Stimulated activated CD8-positive, alpha-beta memory T cell treated with anti-CD3 and anti-CD28 coated beads, Interleukin-2, amount 100 ng/mL, for 48 hours (primary cell): Measurements from ENCODE around the gene IQGAP3.
"Not testable (repeated sequence)": the region's sequence is repeated elsewhere in the genome, so short reads cannot be mapped to it uniquely, and the experiment has no call there.

Experiments used
- DNase-seq, 2 donors: peaks; one replicate each; pipeline ENCODE4 v3.0.0-alpha.2; 2020; ENCODE audit warnings: low read depth in 2 of 2

IQGAP3 gene

GRCh38 chr1:156574039-156574633 lies 1.8 kb upstream of the IQGAP3 start:
- DNase-seq = no peak

GRCh38 chr1:156572663-156573018 lies 276 bp upstream of the IQGAP3 start:
- no peak for DNase-seq

- DNase-seq = no peak
Measured at GRCh38 chr1:156571261-156571852, 1.0 kb downstream of the IQGAP3 start.

- DNase-seq = no peak
Measured at GRCh38 chr1:156566436-156566835, 5.9 kb downstream of the IQGAP3 start.

- no peak for DNase-seq
Measured at GRCh38 chr1:156565519-156565918, 6.8 kb downstream of the IQGAP3 start.

- no peak for DNase-seq
Measured at GRCh38 chr1:156560585-156561163, 11.7 kb downstream of the IQGAP3 start.

- no peak for DNase-seq
Measured at GRCh38 chr1:156559797-156560385, 12.5 kb downstream of the IQGAP3 start.

GRCh38 chr1:156559086-156559796 lies 13.1 kb downstream of the IQGAP3 start:
- DNase-seq = no peak

GRCh38 chr1:156556354-156556753 lies 16.0 kb downstream of the IQGAP3 start:
- no peak for DNase-seq

- DNase-seq = no peak
Measured at GRCh38 chr1:156555715-156556114, 16.6 kb downstream of the IQGAP3 start.

- DNase-seq = no peak
Measured at GRCh38 chr1:156554971-156555370, 17.4 kb downstream of the IQGAP3 start.

GRCh38 chr1:156553860-156554485 lies 18.4 kb downstream of the IQGAP3 start:
- no peak for DNase-seq

- not testable (repeated sequence) for DNase-seq
Measured at GRCh38 chr1:156552937-156553336, 19.4 kb downstream of the IQGAP3 start.

GRCh38 chr1:156552518-156552917 lies 19.8 kb downstream of the IQGAP3 start:
- no peak for DNase-seq

- no peak for DNase-seq
Measured at GRCh38 chr1:156551869-156552268, 20.5 kb downstream of the IQGAP3 start.

GRCh38 chr1:156551066-156551643 lies 21.2 kb downstream of the IQGAP3 start:
- no peak for DNase-seq

- DNase-seq = no peak
Measured at GRCh38 chr1:156550346-156550745, 22.0 kb downstream of the IQGAP3 start.

GRCh38 chr1:156549831-156550230 lies 22.5 kb downstream of the IQGAP3 start:
- DNase-seq = no peak

GRCh38 chr1:156549390-156549789 lies 23.0 kb downstream of the IQGAP3 start:
- DNase-seq = no peak

- no peak for DNase-seq
Measured at GRCh38 chr1:156547982-156548381, 24.4 kb downstream of the IQGAP3 start.

- no peak for DNase-seq
Measured at GRCh38 chr1:156547434-156547833, 24.9 kb downstream of the IQGAP3 start.

- DNase-seq = no peak
Measured at GRCh38 chr1:156546267-156546666, 26.1 kb downstream of the IQGAP3 start.
